ENCODE data around the gene TMC2.

TMC2 gene

DNA sequence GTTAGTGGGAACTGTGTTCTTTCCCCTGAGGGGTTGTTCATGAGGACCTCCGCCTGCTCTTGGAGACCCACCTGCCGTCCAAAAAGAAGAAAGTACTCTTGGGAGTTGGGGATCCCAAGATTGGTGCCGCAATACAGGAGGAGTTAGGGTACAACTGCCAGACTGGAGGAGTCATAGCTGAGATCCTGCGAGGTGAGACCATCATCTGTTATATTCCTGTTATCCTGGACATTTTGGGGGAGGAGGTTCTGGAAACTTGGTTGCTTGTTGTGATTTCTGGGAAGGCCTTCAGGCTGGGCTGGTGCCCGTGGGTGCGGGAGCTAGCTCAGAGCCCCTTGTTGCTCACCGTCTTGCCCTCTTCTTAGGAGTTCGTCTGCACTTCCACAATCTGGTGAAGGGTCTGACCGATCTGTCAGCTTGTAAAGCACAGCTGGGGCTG is 118.0 kb downstream of the TMC2 start:
- DNase-seq (ENCODE audit: low read depth in 1 of 2, low spot score in 1 of 2) = no peak
- in situ Hi-C loops (cut with HindIII; ENCODE audit: low pct_unique_long_range_greater_than_20kb, low sequenced_read_pairs) = no loop called here
- no peak for TF ChIP-seq JUND (IDR thresholded peaks at IDR 0.05; ENCODE audit: low read depth)

DNA sequence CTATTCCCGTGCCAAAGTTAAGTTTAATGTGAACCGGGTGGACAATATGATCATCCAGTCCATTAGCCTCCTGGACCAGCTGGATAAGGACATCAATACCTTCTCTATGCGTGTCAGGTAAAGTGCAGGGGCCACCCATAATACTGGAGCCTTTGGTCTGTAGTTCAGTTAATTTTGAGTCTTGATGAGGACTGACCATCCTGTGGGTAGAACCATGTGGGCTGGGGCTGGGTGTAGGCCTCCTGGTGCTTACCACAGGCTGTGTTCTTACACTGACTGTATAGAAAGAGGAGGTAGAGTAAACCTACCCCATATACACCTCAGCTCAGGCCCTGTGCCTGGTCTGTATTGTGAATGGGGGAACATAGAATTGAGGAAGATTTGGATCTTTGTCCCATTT is 118.5 kb downstream of the TMC2 start:
- DNase-seq (ENCODE audit: low read depth in 1 of 2, low spot score in 1 of 2) = no peak
- in situ Hi-C loops (cut with HindIII; ENCODE audit: low pct_unique_long_range_greater_than_20kb, low sequenced_read_pairs) = no loop called here
- no peak for TF ChIP-seq JUND (IDR thresholded peaks at IDR 0.05; ENCODE audit: low read depth)

DNA sequence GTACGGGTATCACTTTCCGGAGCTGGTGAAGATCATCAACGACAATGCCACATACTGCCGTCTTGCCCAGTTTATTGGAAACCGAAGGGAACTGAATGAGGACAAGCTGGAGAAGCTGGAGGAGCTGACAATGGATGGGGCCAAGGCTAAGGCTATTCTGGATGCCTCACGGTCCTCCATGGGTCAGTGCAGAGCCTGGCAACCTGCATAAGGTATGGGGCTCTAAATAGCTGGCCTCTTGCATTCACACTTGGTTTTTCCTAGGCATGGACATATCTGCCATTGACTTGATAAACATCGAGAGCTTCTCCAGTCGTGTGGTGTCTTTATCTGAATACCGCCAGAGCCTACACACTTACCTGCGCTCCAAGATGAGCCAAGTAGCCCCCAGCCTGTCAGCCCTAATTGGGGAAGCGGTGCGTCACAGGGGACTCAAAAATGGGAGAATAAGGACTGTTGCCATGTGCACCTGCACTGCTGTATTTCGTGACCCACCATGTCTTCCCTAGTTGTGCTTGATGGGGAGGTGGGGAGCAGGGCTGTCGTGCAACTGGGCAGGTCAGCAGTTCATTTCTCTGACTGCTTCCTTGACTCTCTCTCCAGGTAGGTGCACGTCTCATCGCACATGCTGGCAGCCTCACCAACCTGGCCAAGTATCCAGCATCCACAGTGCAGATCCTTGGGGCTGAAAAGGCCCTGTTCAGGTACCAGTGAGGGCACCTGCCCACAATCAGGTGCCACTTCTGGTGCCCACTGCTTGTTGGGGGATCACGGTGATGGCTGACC is 119.2 kb downstream of the TMC2 start:
- TF ChIP-seq JUND (IDR thresholded peaks at IDR 0.05; ENCODE audit: low read depth) = no peak
- in situ Hi-C loops (cut with HindIII; ENCODE audit: low pct_unique_long_range_greater_than_20kb, low sequenced_read_pairs) = no loop called here
- DNase-seq (ENCODE audit: low read depth in 1 of 2, low spot score in 1 of 2) = no peak

DNA sequence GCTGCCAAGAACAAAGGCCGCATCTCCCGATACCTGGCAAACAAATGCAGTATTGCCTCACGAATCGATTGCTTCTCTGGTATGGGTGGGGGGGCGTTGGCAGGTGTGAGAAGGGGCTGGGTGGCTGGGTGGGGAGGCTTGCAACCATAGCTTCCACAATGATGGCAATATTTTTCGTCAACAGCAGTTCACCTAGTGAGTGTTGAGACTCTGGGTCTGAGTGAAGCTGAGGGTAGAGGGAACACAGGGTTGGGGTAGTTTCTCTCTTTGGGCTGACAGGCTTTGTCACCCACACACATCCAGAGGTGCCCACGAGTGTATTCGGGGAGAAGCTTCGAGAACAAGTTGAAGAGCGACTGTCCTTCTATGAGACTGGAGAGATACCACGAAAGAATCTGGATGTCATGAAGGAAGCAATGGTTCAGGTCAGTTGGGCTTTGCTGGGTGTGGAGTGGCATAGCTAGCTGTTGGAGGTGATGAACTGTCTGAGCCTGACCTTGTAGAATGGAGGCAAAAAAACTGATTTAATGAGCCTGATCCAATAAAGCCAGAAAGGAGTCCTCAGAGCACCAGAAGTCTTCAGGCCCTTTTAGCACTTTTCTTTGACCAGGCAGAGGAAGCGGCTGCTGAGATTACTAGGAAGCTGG is 120.2 kb downstream of the TMC2 start:
- in situ Hi-C loops (cut with HindIII; ENCODE audit: low pct_unique_long_range_greater_than_20kb, low sequenced_read_pairs) = no loop called here
- DNase-seq (ENCODE audit: low read depth in 1 of 2, low spot score in 1 of 2) = no peak
- no peak for TF ChIP-seq JUND (IDR thresholded peaks at IDR 0.05; ENCODE audit: low read depth)

DNA sequence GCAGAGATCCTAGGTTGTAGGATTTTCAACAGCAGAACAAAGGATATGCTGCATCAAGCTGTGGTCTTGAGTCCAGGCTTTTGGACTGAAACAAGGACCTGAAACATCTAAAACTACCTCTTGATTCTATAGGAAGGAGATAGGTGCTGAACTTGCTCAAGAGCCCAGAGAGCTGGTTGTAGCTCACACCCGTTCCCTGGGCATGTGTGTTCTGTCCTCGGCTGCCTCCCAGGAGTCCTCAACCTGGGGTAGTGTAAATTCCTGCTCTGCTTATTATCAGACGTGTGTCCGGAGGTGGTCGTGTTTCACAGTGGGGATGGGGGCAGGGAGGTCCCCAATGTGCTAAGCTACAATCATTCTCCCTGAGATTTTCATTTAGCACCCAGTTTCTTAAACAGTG is 120.9 kb downstream of the TMC2 start:
- in situ Hi-C loops (cut with HindIII; ENCODE audit: low pct_unique_long_range_greater_than_20kb, low sequenced_read_pairs) = no loop called here
- TF ChIP-seq JUND (IDR thresholded peaks at IDR 0.05; ENCODE audit: low read depth) = no peak
- no peak for DNase-seq (ENCODE audit: low read depth in 1 of 2, low spot score in 1 of 2)

DNA sequence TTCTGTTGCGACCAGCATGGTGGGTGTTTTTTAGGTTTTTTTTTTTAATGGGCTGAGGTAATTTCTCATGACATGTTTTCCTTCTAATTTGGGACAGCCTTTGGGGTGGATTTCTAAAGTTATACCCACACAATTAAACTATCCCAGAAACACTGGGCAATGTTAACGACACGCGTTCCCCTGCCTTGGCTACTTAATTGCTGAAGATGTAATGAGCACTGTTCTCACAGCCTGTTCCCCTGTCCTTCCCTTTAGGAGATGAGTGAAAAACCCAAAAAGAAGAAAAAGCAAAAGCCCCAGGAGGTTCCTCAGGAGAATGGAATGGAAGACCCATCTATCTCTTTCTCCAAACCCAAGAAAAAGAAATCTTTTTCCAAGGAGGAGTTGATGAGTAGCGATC is 121.3 kb downstream of the TMC2 start:
- no peak for DNase-seq (ENCODE audit: low read depth in 1 of 2, low spot score in 1 of 2)
- in situ Hi-C loops (cut with HindIII; ENCODE audit: low pct_unique_long_range_greater_than_20kb, low sequenced_read_pairs) = no loop called here
- TF ChIP-seq JUND (IDR thresholded peaks at IDR 0.05; ENCODE audit: low read depth) = no peak

DNA sequence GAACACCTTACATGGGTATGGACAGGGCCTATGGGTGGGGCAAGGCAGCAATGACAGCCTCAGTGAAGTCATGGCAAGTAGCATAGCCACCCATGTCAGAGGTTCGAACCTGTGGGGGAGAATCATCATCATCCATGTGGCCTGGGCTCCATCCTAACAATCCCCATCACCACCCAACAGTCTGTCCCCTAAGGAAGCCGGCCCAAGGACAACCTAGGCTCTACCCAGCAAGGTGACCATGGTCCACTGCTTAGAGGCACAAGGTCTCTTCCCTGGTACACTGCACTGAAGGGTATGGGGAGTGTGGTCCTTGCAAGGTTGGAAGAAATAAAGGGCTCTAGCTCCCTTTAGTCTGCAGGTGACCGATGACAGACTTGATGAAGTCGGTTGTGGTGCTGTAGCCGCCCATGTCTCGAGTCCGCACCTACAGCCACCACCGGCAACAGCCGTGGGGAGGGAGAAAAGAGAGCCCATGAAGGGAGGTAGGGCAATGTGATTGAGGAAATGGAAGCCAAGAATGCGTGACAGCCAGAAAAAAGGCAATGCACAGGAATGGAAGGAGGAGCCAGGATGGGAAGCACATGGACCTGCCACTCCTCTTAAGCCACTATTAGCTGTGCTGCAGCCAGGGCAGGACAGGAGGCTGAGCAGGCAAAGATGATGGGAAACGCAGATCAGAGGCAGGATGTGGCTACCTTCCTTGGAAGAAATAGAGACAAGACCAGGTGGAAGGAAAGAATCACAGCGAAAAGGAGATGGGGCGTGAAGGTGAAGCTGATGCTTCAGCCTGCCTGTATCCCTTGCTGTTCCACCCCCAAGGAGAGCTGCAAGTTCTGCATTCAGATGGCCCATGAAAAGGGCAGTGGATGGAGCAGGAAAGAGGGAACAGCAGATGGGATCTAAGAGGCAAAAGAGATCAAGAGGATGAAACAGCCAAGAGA is 122.3 kb downstream of the TMC2 start:
- in situ Hi-C loops (cut with HindIII; ENCODE audit: low pct_unique_long_range_greater_than_20kb, low sequenced_read_pairs) = no loop called here
- peak in 1 of 2 experiments; percentile 15 for DNase-seq (ENCODE audit: low read depth in 1 of 2, low spot score in 1 of 2)
- no peak for TF ChIP-seq JUND (IDR thresholded peaks at IDR 0.05; ENCODE audit: low read depth)

DNA sequence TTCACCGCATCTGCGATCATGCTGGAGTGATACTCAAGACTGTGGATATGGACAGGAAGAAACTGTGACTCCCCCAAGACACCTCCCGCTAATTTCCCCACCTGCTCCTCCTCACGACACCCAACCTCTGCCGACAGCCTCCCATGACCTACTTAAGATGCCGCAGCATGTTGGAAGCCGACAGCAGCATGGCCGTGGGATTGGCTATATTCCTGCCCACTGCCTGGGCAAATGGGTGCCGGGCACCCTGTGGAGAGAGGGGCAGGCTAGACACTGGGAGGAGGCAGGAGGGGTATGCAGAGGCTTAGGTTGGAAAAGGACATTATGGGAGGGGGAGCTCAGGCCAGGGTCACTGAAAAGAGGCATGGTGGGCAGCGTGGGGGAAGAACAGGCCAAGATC is 123.2 kb downstream of the TMC2 start:
- TF ChIP-seq JUND (IDR thresholded peaks at IDR 0.05; ENCODE audit: low read depth) = no peak
- in situ Hi-C loops (cut with HindIII; ENCODE audit: low pct_unique_long_range_greater_than_20kb, low sequenced_read_pairs) = no loop called here
- no peak for DNase-seq (ENCODE audit: low read depth in 1 of 2, low spot score in 1 of 2)

DNA sequence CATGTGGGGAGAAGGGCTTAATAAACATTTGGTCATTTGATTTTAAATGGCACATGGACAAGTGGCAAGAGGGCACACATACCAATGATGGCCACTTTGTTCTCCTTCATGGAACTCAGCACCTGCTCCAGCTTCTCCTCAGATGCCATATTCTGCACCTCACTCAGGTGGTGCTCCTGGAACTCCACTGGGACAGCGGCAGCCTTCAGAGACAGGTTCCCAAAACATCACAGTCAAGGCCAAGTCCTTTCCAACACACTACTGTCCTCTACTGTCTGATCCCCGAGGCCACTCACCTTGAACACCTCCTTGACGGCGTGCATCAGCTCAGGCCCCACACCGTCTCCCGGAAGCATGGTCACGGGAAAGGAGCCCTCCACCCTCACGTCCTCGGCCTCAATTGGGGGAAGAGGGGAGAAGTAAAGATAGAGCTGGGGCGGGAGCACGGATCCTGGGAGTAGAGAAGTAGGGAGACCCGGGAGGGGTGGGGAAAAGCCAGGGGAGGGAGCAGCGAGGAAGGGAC is 127.1 kb downstream of the TMC2 start:
- in situ Hi-C loops (cut with HindIII; ENCODE audit: low pct_unique_long_range_greater_than_20kb, low sequenced_read_pairs) = no loop called here
- no peak for DNase-seq (ENCODE audit: low read depth in 1 of 2, low spot score in 1 of 2)
- TF ChIP-seq JUND (IDR thresholded peaks at IDR 0.05; ENCODE audit: low read depth) = no peak

DNA sequence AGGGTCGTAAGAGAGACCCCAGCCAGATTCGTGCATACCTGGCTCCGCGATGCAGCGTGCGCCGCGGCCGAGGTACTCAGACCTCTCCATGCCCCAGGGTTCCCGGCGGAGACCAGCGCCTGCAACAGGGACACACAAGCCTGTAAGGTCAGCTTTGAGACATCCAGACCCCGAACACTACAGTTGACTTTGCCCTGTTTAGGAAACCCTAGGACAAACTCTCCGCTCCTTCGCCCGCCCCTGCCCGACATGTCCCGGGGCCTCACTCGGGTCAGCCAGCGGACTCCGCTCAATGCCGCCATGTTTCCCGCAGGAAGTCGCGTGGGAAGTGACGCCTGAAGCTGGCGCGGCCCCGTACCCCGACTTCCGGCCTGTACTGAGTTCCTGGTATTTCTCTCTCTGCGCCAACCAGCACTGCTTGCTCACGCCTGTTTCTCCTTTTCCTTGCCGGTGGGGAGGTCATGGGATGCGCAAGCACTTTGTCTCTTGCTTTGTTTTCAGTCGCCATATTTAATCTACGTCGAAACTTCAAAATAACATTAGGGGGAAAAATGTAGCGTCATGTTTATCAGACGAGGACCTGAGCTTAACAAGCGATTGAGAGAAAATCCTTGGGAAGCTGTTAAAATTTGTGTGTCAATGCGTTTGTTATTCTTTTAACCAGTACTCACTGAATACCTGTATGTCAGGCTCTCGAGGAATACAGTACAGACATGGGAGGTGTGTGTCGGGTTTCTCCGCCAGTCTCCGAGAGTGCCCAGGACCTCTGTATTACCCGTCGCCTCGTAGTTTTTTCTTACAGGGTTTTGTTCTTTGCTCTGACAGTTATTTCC is 127.7 kb downstream of the TMC2 start, which contains the start of gene IDH3B:
Gene IDH3B, minus strand, starts transcription at position 330 of the 833 bp plus-strand sequence. Its CDS starts 28 bp downstream, at position 302.
- peak; percentile 74 to 92 for DNase-seq (ENCODE audit: low read depth in 1 of 2, low spot score in 1 of 2)
- in situ Hi-C loops (cut with HindIII; ENCODE audit: low pct_unique_long_range_greater_than_20kb, low sequenced_read_pairs) = no loop called here
- TF ChIP-seq JUND (IDR thresholded peaks at IDR 0.05; ENCODE audit: low read depth) = no peak

DNA sequence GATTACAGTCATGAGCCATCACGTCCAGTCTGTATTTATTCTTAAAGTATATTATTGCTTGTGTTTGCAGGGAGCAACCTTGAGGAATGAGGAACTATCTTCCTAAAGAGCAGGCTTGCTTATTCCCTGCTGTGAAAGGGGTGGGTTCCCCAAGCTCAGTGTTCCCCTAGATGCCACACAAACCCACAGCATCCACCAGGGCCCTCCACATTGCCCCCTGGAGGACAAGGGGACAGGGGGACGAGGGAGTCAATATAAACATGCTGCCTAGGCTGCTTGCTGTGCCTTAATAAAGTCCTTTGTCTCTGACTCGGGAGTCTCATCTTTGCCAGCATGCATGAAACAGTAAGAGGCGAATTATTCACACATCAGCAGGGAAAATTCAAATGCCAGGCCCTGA is 135.6 kb downstream of the TMC2 start:
- no peak for TF ChIP-seq JUND (IDR thresholded peaks at IDR 0.05; ENCODE audit: low read depth)
- no peak for DNase-seq (ENCODE audit: low read depth in 1 of 2, low spot score in 1 of 2)
- in situ Hi-C loops (cut with HindIII; ENCODE audit: low pct_unique_long_range_greater_than_20kb, low sequenced_read_pairs) = no loop called here
